HEK293 (cell line): ENCODE results near the gene NLGN4X.

Source experiments
- CTCF ChIA-PET: fragments of 350-600 bp; formaldehyde crosslinking; extraction: SDS; loops from one replicate; lab custom pipeline; 2021; ENCODE audit warnings: antibody characterized with exemption; lab: Yijun Ruan, JAX
- POLR2A ChIA-PET: fragments of 300-600 bp; formaldehyde crosslinking; extraction: SDS; loops from one replicate; lab custom pipeline; 2020; ENCODE audit warnings: antibody characterized with exemption, inconsistent platforms; lab: Yijun Ruan, JAX
- H3K27ac ChIP-seq: fragments of 200-500 bp; sonication (Bioruptor generic); 2 replicates; pipeline ENCODE4 v1.5.1; 2014; ENCODE audit warnings: low read depth, low read length, control low read depth, inconsistent platforms; ENCODE audit errors: extremely low read depth
- H3K36me3 ChIP-seq, 2 experiments: fragments of 200-500 bp in 1 of 2; sonication (Bioruptor generic) in 1 of 2; 1 replicate in 1 of 2; 2 replicates in 1 of 2; pipeline ENCODE4 v1.5.1; 2014 to 2017; ENCODE audit warnings: inconsistent platforms in 2 of 2, low read length in 2 of 2; ENCODE audit not compliant: control insufficient read depth in 2 of 2, insufficient read depth in 1 of 2
- H3K4me1 ChIP-seq: fragments of 200-500 bp; sonication (Bioruptor generic); 2 replicates; pipeline ENCODE4 v1.5.1; 2014; ENCODE audit warnings: mild to moderate bottlenecking, low read length, inconsistent platforms; ENCODE audit not compliant: control insufficient read depth, insufficient read depth
- H3K4me3 ChIP-seq: 2 replicates; pipeline ENCODE4 v1.5.1; 2011; ENCODE audit warnings: low read depth, mild to moderate bottlenecking, control low read depth, low read length, moderate library complexity
- H3K9me3 ChIP-seq: fragments of 200-500 bp; sonication (Bioruptor generic); 2 replicates; pipeline ENCODE4 v1.5.1; 2014; ENCODE audit warnings: low read depth, low read length, inconsistent platforms; ENCODE audit not compliant: control insufficient read depth, insufficient read depth
- FEZF1 ChIP-seq: fragments of 450-650 bp; formaldehyde crosslinking; IDR thresholded peaks from 2 replicates; pipeline ENCODE4 v1.5.1; 2016; ENCODE audit warnings: missing biosample characterization, missing genetic modification characterization
- GLIS2 ChIP-seq: fragments of 450-650 bp; formaldehyde crosslinking; IDR thresholded peaks from 2 replicates; pipeline ENCODE4 v1.5.1; 2016; ENCODE audit warnings: missing biosample characterization, missing genetic modification characterization
- PRDM1 ChIP-seq: fragments of 450-650 bp; formaldehyde crosslinking; IDR thresholded peaks from 2 replicates; pipeline ENCODE4; 2016; ENCODE audit warnings: missing biosample characterization, missing genetic modification characterization
- SALL2 ChIP-seq: fragments of 450-650 bp; formaldehyde crosslinking; IDR thresholded peaks from 2 replicates; pipeline ENCODE4 v1.5.0; 2017; ENCODE audit warnings: missing biosample characterization, mild to moderate bottlenecking, missing genetic modification characterization, borderline replicate concordance
- ZIC2 ChIP-seq: fragments of 450-650 bp; formaldehyde crosslinking; IDR thresholded peaks from 2 replicates; pipeline ENCODE4 v1.5.1; 2016; ENCODE audit warnings: missing biosample characterization, missing genetic modification characterization
- ZNF140 ChIP-seq: fragments of 450-650 bp; formaldehyde crosslinking; IDR thresholded peaks from 2 replicates; pipeline ENCODE4 v1.5.1; 2016; ENCODE audit warnings: missing biosample characterization, missing genetic modification characterization
- ZNF202 ChIP-seq: fragments of 450-650 bp; formaldehyde crosslinking; IDR thresholded peaks from 2 replicates; pipeline ENCODE4 v1.5.1; 2016; ENCODE audit warnings: missing biosample characterization, missing genetic modification characterization, borderline replicate concordance
- ZNF302 ChIP-seq: fragments of 450-650 bp; formaldehyde crosslinking; IDR thresholded peaks from 2 replicates; pipeline ENCODE4 v1.5.1; 2016; ENCODE audit warnings: missing biosample characterization, missing genetic modification characterization, low read depth
- ZNF335 ChIP-seq: fragments of 450-650 bp; formaldehyde crosslinking; conservative IDR thresholded peaks from 2 replicates; pipeline ENCODE4 v1.5.1; 2016; ENCODE audit warnings: missing biosample characterization, missing genetic modification characterization
- ZNF350 ChIP-seq: fragments of 450-650 bp; formaldehyde crosslinking; IDR thresholded peaks from 2 replicates; pipeline ENCODE4 v1.5.0; 2017; ENCODE audit warnings: missing biosample characterization, mild to moderate bottlenecking, missing genetic modification characterization
- ZNF529 ChIP-seq: fragments of 450-650 bp; formaldehyde crosslinking; IDR thresholded peaks from 2 replicates; pipeline ENCODE4 v1.5.1; 2017; ENCODE audit warnings: missing genetic modification characterization, missing biosample characterization; ENCODE audit not compliant: insufficient replicate concordance
- ZNF549 ChIP-seq: fragments of 450-650 bp; IDR thresholded peaks from 2 replicates; pipeline ENCODE4 v1.5.1; 2018; ENCODE audit warnings: missing biosample characterization, missing genetic modification characterization, mild to moderate bottlenecking, inconsistent platforms, moderate library complexity
- ZNF596 ChIP-seq: fragments of 450-650 bp; IDR thresholded peaks from 2 replicates; pipeline ENCODE4 v1.5.0; 2018; ENCODE audit warnings: missing biosample characterization, mild to moderate bottlenecking, missing genetic modification characterization, moderate library complexity
- ZNF677 ChIP-seq: fragments of 450-650 bp; IDR thresholded peaks from 2 replicates; pipeline ENCODE4 v1.5.0; 2018; ENCODE audit warnings: missing biosample characterization, mild to moderate bottlenecking, missing genetic modification characterization, moderate library complexity
- TF ChIP-seq, protein P1 (sequence below): fragments of 450-650 bp; formaldehyde crosslinking; IDR thresholded peaks from 2 replicates; pipeline ENCODE4 v1.5.1; 2016; ENCODE audit warnings: missing biosample characterization, missing genetic modification characterization
- TF ChIP-seq, protein P2 (sequence below): fragments of 450-650 bp; formaldehyde crosslinking; conservative IDR thresholded peaks from 2 replicates; pipeline ENCODE4 v1.5.1; 2016; ENCODE audit warnings: low read depth, missing biosample characterization, missing genetic modification characterization
- TF ChIP-seq, protein P3 (sequence below): fragments of 450-650 bp; formaldehyde crosslinking; IDR thresholded peaks from 2 replicates; pipeline ENCODE4 v1.5.0; 2017; ENCODE audit warnings: missing biosample characterization, missing genetic modification characterization, borderline replicate concordance
- TF ChIP-seq, protein P4 (sequence below): fragments of 450-650 bp; formaldehyde crosslinking; IDR thresholded peaks from 2 replicates; pipeline ENCODE4 v1.5.1; 2016; ENCODE audit warnings: missing biosample characterization, missing genetic modification characterization, borderline replicate concordance
- TF ChIP-seq, protein P5 (sequence below): fragments of 450-650 bp; formaldehyde crosslinking; IDR thresholded peaks from 2 replicates; pipeline ENCODE4 v1.5.1; 2017; ENCODE audit warnings: missing biosample characterization, missing genetic modification characterization

Gene NLGN4X

DNA sequence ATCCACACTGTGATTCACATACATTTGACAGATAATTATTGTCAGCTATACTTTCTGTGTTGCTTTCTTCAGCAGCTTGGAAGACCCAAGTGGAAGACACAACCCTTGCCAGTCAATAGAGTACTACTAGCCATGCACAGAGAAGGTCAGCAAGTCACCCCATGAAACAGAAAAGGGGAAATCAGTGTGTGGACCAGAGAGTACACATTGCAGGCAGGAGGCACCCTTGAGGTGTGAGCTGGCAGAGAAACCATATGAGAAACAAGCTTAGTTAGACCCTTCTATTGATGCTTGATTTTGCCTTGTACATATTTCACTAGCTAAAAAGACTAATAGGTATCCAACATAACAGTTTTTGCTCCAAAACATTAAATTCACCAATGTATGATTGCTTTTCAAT lies 99.5 kb downstream of the NLGN4X start:
- no peak overlapping the region for H3K27ac ChIP-seq
- H3K4me3 ChIP-seq, result no peak overlapping the region
- no peaks in the 10 kb centered on the region for H3K9me3 ChIP-seq
- ChIA-PET CTCF (interaction anchor here (0.6 to 0.7 kb wide), 2 partner anchors 32 to 784 kb away, joined by 3 read pairs; no protein-coding TSS in a partner anchor), POLR2A (no interaction called here)
- no peaks in the 10 kb centered on the region for H3K36me3 ChIP-seq
- TF ChIP-seq ZNF140 (tag by site-specific recombination) (no peak), ZNF335 (no peak), ZNF302 (tag by site-specific recombination) (no peak), ZNF596 (tag by site-specific recombination) (no peak), ZNF677 (tag by site-specific recombination) (no peak), PRDM1 (tag by site-specific recombination) (no peak), SALL2 (tag by site-specific recombination) (no peak), GLIS2 (tag by site-specific recombination) (no peak), FEZF1 (tag by site-specific recombination) (no peak), ZNF350 (tag by site-specific recombination) (no peak), ZNF549 (tag by site-specific recombination) (no peak), ZNF529 (tag by site-specific recombination) (no peak), ZNF202 (tag by site-specific recombination) (no peak)
- TF ChIP-seq, protein P1, sequence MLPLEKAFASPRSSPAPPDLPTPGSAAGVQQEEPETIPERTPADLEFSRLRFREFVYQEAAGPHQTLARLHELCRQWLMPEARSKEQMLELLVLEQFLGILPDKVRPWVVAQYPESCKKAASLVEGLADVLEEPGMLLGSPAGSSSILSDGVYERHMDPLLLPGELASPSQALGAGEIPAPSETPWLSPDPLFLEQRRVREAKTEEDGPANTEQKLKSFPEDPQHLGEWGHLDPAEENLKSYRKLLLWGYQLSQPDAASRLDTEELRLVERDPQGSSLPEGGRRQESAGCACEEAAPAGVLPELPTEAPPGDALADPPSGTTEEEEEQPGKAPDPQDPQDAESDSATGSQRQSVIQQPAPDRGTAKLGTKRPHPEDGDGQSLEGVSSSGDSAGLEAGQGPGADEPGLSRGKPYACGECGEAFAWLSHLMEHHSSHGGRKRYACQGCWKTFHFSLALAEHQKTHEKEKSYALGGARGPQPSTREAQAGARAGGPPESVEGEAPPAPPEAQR (tag by site-specific recombination), result no peak
- TF ChIP-seq, protein P2, sequence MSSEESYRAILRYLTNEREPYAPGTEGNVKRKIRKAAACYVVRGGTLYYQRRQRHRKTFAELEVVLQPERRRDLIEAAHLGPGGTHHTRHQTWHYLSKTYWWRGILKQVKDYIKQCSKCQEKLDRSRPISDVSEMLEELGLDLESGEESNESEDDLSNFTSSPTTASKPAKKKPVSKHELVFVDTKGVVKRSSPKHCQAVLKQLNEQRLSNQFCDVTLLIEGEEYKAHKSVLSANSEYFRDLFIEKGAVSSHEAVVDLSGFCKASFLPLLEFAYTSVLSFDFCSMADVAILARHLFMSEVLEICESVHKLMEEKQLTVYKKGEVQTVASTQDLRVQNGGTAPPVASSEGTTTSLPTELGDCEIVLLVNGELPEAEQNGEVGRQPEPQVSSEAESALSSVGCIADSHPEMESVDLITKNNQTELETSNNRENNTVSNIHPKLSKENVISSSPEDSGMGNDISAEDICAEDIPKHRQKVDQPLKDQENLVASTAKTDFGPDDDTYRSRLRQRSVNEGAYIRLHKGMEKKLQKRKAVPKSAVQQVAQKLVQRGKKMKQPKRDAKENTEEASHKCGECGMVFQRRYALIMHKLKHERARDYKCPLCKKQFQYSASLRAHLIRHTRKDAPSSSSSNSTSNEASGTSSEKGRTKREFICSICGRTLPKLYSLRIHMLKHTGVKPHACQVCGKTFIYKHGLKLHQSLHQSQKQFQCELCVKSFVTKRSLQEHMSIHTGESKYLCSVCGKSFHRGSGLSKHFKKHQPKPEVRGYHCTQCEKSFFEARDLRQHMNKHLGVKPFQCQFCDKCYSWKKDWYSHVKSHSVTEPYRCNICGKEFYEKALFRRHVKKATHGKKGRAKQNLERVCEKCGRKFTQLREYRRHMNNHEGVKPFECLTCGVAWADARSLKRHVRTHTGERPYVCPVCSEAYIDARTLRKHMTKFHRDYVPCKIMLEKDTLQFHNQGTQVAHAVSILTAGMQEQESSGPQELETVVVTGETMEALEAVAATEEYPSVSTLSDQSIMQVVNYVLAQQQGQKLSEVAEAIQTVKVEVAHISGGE (tag by site-specific recombination), result no peak
- TF ChIP-seq, protein P3, sequence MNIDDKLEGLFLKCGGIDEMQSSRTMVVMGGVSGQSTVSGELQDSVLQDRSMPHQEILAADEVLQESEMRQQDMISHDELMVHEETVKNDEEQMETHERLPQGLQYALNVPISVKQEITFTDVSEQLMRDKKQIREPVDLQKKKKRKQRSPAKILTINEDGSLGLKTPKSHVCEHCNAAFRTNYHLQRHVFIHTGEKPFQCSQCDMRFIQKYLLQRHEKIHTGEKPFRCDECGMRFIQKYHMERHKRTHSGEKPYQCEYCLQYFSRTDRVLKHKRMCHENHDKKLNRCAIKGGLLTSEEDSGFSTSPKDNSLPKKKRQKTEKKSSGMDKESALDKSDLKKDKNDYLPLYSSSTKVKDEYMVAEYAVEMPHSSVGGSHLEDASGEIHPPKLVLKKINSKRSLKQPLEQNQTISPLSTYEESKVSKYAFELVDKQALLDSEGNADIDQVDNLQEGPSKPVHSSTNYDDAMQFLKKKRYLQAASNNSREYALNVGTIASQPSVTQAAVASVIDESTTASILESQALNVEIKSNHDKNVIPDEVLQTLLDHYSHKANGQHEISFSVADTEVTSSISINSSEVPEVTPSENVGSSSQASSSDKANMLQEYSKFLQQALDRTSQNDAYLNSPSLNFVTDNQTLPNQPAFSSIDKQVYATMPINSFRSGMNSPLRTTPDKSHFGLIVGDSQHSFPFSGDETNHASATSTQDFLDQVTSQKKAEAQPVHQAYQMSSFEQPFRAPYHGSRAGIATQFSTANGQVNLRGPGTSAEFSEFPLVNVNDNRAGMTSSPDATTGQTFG (tag by site-specific recombination), result no peak
- H3K4me1 ChIP-seq, result no peaks in the 10 kb centered on the region

DNA sequence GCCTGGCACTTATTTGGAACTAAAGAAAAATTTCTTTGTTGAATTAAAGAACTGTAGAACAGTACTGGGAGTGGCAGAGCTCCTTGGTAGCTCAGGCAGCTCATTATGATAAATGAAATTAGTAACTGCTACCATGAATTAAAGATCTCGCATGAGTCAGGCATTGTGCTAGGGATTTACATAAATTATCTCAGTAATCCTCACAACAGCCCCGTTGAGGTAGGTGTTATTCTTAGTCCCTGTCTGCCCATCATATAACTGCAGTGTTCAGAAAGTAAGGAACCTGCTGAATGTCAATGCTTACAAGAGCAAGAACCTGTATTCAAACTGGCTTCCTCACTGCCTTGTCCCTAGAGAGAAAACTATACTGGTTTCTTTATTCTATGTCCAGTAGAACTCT lies 108.3 kb downstream of the NLGN4X start:
- POLR2A ChIA-PET, result no interaction called here
- Histone ChIP-seq H3K9me3 (no peaks in the 10 kb centered on the region), H3K4me1 (no peaks in the 10 kb centered on the region), H3K27ac (no peak overlapping the region), H3K4me3 (no peak overlapping the region), H3K36me3 (no peaks in the 10 kb centered on the region)
- CTCF ChIA-PET, result no interaction called here
- TF ChIP-seq, protein P4, sequence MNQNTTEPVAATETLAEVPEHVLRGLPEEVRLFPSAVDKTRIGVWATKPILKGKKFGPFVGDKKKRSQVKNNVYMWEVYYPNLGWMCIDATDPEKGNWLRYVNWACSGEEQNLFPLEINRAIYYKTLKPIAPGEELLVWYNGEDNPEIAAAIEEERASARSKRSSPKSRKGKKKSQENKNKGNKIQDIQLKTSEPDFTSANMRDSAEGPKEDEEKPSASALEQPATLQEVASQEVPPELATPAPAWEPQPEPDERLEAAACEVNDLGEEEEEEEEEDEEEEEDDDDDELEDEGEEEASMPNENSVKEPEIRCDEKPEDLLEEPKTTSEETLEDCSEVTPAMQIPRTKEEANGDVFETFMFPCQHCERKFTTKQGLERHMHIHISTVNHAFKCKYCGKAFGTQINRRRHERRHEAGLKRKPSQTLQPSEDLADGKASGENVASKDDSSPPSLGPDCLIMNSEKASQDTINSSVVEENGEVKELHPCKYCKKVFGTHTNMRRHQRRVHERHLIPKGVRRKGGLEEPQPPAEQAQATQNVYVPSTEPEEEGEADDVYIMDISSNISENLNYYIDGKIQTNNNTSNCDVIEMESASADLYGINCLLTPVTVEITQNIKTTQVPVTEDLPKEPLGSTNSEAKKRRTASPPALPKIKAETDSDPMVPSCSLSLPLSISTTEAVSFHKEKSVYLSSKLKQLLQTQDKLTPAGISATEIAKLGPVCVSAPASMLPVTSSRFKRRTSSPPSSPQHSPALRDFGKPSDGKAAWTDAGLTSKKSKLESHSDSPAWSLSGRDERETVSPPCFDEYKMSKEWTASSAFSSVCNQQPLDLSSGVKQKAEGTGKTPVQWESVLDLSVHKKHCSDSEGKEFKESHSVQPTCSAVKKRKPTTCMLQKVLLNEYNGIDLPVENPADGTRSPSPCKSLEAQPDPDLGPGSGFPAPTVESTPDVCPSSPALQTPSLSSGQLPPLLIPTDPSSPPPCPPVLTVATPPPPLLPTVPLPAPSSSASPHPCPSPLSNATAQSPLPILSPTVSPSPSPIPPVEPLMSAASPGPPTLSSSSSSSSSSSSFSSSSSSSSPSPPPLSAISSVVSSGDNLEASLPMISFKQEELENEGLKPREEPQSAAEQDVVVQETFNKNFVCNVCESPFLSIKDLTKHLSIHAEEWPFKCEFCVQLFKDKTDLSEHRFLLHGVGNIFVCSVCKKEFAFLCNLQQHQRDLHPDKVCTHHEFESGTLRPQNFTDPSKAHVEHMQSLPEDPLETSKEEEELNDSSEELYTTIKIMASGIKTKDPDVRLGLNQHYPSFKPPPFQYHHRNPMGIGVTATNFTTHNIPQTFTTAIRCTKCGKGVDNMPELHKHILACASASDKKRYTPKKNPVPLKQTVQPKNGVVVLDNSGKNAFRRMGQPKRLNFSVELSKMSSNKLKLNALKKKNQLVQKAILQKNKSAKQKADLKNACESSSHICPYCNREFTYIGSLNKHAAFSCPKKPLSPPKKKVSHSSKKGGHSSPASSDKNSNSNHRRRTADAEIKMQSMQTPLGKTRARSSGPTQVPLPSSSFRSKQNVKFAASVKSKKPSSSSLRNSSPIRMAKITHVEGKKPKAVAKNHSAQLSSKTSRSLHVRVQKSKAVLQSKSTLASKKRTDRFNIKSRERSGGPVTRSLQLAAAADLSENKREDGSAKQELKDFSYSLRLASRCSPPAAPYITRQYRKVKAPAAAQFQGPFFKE (tag by site-specific recombination), result no peak
- TF ChIP-seq SALL2 (tag by site-specific recombination) (no peak), ZIC2 (tag by site-specific recombination) (no peak)
- TF ChIP-seq, protein P5, sequence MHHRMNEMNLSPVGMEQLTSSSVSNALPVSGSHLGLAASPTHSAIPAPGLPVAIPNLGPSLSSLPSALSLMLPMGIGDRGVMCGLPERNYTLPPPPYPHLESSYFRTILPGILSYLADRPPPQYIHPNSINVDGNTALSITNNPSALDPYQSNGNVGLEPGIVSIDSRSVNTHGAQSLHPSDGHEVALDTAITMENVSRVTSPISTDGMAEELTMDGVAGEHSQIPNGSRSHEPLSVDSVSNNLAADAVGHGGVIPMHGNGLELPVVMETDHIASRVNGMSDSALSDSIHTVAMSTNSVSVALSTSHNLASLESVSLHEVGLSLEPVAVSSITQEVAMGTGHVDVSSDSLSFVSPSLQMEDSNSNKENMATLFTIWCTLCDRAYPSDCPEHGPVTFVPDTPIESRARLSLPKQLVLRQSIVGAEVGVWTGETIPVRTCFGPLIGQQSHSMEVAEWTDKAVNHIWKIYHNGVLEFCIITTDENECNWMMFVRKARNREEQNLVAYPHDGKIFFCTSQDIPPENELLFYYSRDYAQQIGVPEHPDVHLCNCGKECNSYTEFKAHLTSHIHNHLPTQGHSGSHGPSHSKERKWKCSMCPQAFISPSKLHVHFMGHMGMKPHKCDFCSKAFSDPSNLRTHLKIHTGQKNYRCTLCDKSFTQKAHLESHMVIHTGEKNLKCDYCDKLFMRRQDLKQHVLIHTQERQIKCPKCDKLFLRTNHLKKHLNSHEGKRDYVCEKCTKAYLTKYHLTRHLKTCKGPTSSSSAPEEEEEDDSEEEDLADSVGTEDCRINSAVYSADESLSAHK (tag by site-specific recombination), result no peak
